Neutrophil (primary cell): ENCODE results near the gene CPSF4.
"Not testable (repeated sequence)": the region's sequence is repeated elsewhere in the genome, so short reads cannot be mapped to it uniquely, and the experiment has no call there.

ENCODE experiments used
- H3K27ac ChIP-seq: fragments of 200-600 bp; sonication (generic); 2 replicates; pipeline ENCODE4 v1.5.1; 2016; ENCODE audit warnings: mild to moderate bottlenecking, moderate library complexity
- H3K27me3 ChIP-seq: fragments of 200-600 bp; sonication (generic); 2 replicates; pipeline ENCODE4 v1.6.0; 2016; ENCODE audit warnings: mild to moderate bottlenecking
- H3K36me3 ChIP-seq: fragments of 200-600 bp; sonication (generic); 2 replicates; pipeline ENCODE4 v1.5.1; 2017
- H3K4me1 ChIP-seq, 2 experiments: fragments of 200-600 bp in 1 of 2; sonication (generic) in 1 of 2; 1 replicate in 1 of 2; 2 replicates in 1 of 2; pipeline versions ENCODE4 v1.5.1 to v1.6.1; 2013 to 2016; ENCODE audit warnings: low read depth in 1 of 2, low read length in 1 of 2, mild to moderate bottlenecking in 1 of 2, moderate library complexity in 1 of 2; ENCODE audit not compliant: control insufficient read depth in 1 of 2, insufficient read depth in 1 of 2
- H3K4me3 ChIP-seq, 2 experiments: fragments of 200-600 bp in 1 of 2; sonication (generic) in 1 of 2; 1 replicate in 1 of 2; 2 replicates in 1 of 2; pipeline ENCODE4 v1.5.1; 2013 to 2016; ENCODE audit warnings: low read depth in 1 of 2, low read length in 1 of 2, mild to moderate bottlenecking in 1 of 2, moderate library complexity in 1 of 2
- H3K9me3 ChIP-seq: fragments of 200-600 bp; sonication (generic); 2 replicates; pipeline ENCODE4 v1.5.1; 2016
- TF ChIP-seq, protein P1 (sequence below): fragments of 200-600 bp; sonication (generic); IDR thresholded peaks from 2 replicates; pipeline ENCODE4 v1.5.1; 2016; ENCODE audit warnings: antibody characterized with exemption

The CPSF4 gene

GRCh38 chr7:99428972-99429566 lies 9.7 kb upstream of the CPSF4 start:
- no peak overlapping the region for H3K27ac ChIP-seq
- TF ChIP-seq, protein P1, sequence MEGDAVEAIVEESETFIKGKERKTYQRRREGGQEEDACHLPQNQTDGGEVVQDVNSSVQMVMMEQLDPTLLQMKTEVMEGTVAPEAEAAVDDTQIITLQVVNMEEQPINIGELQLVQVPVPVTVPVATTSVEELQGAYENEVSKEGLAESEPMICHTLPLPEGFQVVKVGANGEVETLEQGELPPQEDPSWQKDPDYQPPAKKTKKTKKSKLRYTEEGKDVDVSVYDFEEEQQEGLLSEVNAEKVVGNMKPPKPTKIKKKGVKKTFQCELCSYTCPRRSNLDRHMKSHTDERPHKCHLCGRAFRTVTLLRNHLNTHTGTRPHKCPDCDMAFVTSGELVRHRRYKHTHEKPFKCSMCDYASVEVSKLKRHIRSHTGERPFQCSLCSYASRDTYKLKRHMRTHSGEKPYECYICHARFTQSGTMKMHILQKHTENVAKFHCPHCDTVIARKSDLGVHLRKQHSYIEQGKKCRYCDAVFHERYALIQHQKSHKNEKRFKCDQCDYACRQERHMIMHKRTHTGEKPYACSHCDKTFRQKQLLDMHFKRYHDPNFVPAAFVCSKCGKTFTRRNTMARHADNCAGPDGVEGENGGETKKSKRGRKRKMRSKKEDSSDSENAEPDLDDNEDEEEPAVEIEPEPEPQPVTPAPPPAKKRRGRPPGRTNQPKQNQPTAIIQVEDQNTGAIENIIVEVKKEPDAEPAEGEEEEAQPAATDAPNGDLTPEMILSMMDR = no peak

DNA sequence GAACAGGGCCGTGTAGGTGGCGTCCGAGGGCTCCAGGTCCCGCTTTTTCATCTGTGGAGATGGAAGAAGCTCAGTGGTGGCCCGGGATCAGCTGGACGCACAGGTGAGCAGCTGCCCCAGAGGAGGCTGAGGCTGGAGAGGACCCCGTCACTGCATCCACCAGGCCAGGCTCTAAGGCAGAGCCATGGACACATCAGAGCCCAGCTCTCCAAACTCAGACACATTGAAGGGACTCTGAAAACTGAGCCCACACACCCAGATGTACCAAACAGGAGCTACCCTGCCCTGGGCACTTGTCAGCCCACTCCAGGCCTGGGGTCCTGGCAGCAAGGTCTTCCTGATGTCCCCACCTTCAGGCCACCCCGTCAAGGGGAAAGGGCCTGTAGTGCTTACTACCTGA lies 9.0 kb upstream of the CPSF4 start:
- Histone ChIP-seq H3K27me3 (no peaks in the 10 kb centered on the region), H3K4me3 (no peak overlapping the region), H3K36me3 (peaks cover 27% of the 10 kb centered on the region), H3K9me3 (no peaks in the 10 kb centered on the region), H3K27ac (no peak overlapping the region), H3K4me1 (no peaks in the 10 kb centered on the region)
- TF ChIP-seq, protein P1 = no peak

More at GRCh38 chr7:99428972-99429566, 9.7 kb upstream of the CPSF4 start:
- no peaks in the 10 kb centered on the region for H3K9me3 ChIP-seq
- H3K4me1 ChIP-seq = no peaks in the 10 kb centered on the region
- H3K27me3 ChIP-seq = no peaks in the 10 kb centered on the region
- H3K36me3 ChIP-seq = peaks cover 32% of the 10 kb centered on the region
- H3K4me3 ChIP-seq = no peak overlapping the region

DNA sequence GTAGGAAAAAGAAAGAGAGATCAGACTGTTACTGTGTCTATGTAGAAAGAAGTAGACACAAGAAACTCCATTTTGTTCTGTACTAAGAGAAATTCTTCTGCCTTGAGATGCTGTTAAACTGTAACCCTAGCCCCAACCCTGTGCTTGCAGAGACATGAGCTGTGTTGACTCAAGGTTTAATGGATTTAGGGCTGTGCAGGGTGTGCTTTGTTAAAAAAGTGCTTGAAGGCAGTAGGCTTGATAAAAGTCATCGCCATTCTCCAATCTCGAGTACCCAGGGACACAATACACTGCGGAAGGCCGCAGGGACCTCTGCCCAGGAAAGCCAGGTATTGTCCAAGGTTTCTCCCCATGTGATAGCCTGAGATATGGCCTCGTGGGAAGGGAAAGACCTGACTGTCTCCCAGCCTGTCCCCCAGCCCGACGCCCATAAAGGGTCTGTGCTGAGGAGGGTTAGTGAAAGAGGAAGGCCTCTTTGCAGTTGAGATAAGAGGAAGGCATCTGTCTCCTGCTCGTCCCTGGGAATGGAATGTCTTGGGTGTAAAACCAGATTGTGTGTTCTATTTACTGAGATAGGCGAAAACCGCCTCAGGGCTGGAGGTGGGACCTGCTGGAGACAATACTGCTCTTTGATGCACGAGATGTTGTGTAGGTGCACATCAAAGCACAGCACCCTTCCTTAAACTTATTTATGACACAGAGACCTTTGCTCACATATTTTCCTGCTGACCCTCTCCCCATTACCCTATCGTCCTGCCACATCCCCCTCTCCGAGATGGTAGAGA lies 6.8 kb upstream of the CPSF4 start:
- not testable (repeated sequence) for H3K27me3 ChIP-seq, H3K4me1 ChIP-seq, H3K27ac ChIP-seq, H3K9me3 ChIP-seq, H3K4me3 ChIP-seq
- H3K36me3 ChIP-seq = peaks cover 28% of the 10 kb centered on the region

GRCh38 chr7:99433158-99433557 lies 5.6 kb upstream of the CPSF4 start:
- no peaks in the 10 kb centered on the region for H3K9me3 ChIP-seq
- H3K27me3 ChIP-seq = no peaks in the 10 kb centered on the region
- TF ChIP-seq, protein P1 = no peak
- peaks cover under 1 to 2% of the 10 kb centered on the region in 2 experiments for H3K4me1 ChIP-seq
- H3K27ac ChIP-seq = no peak overlapping the region
- no peak overlapping the region for H3K4me3 ChIP-seq
- H3K36me3 ChIP-seq = peaks cover 28% of the 10 kb centered on the region

GRCh38 chr7:99437946-99438572 lies 684 bp upstream of the CPSF4 start:
- no peaks in the 10 kb centered on the region for H3K27me3 ChIP-seq
- H3K9me3 ChIP-seq = no peaks in the 10 kb centered on the region
- TF ChIP-seq, protein P1 = no peak
- H3K36me3 ChIP-seq = peaks cover 4% of the 10 kb centered on the region
- H3K4me1 ChIP-seq = peaks cover 14 to 18% of the 10 kb centered on the region in 2 experiments
- H3K4me3 ChIP-seq = peak overlapping the region; percentile 88 to 91
- peak overlapping the region; percentile 77 for H3K27ac ChIP-seq

DNA sequence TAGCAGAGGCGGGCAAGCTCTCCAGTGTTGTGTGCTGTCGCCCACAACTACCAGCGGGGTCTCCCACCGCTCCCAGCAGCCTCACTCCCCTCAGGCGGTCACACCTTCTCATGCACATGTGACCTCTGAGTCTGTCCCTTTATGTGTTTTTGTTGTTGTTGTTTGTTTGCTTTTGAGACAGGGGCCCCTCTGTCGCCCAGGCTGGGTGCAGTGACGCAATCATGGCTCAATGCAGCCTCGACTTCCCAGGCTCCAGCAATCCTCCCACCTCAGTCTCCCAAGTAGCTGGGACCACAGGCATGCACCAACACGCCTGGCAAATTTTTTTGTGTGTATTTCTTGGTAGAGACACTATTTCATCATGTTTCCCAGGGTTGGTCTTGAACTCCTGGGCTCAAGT lies 1.5 kb downstream of the CPSF4 start:
- TF ChIP-seq, protein P1 = no peak
- no peak overlapping the region for H3K4me3 ChIP-seq
- no peak overlapping the region for H3K27ac ChIP-seq
- no peaks in the 10 kb centered on the region for H3K27me3 ChIP-seq
- H3K9me3 ChIP-seq = no peaks in the 10 kb centered on the region
- peaks cover 6% of the 10 kb centered on the region for H3K36me3 ChIP-seq
- peaks cover 14 to 18% of the 10 kb centered on the region in 2 experiments for H3K4me1 ChIP-seq
